ENCODE data around the gene NUFIP2.
"Not testable (repeated sequence)": the region's sequence is repeated elsewhere in the genome, so short reads cannot be mapped to it uniquely, and the experiment has no call there.

NUFIP2 gene

GRCh38 chr17:29238133-29238850 is 55.7 kb downstream of the NUFIP2 start:
- Mint-ChIP-seq H3K9me3 (ENCODE audit: low read depth) (no peaks in the 10 kb centered on the region), H3K27me3 (no peaks in the 10 kb centered on the region), H3K36me3 (peaks cover 2% of the 10 kb centered on the region), H3K4me1 (ENCODE audit: low read depth) (peaks cover 8% of the 10 kb centered on the region), H3K4me3 (no peak overlapping the region), H3K27ac (no peak overlapping the region)

- Mint-ChIP-seq H3K36me3 (peaks cover 2% of the 10 kb centered on the region), H3K27me3 (no peaks in the 10 kb centered on the region), H3K4me1 (ENCODE audit: low read depth) (peaks cover 8% of the 10 kb centered on the region), H3K9me3 (ENCODE audit: low read depth) (no peaks in the 10 kb centered on the region), H3K27ac (no peak overlapping the region), H3K4me3 (no peak overlapping the region)
Measured at GRCh38 chr17:29237476-29238132, 56.3 kb downstream of the NUFIP2 start.

GRCh38 chr17:29235904-29236303 is 58.0 kb downstream of the NUFIP2 start:
- Mint-ChIP-seq H3K9me3 (ENCODE audit: low read depth) (no peaks in the 10 kb centered on the region), H3K36me3 (peaks cover 2% of the 10 kb centered on the region), H3K27ac (no peak overlapping the region), H3K4me1 (ENCODE audit: low read depth) (peaks cover 6% of the 10 kb centered on the region), H3K4me3 (no peak overlapping the region), H3K27me3 (no peaks in the 10 kb centered on the region)

GRCh38 chr17:29234972-29235371 is 59.0 kb downstream of the NUFIP2 start:
- H3K4me1 Mint-ChIP-seq (ENCODE audit: low read depth); H3K4me3 Mint-ChIP-seq; H3K27me3 Mint-ChIP-seq; H3K9me3 Mint-ChIP-seq (ENCODE audit: low read depth); H3K27ac Mint-ChIP-seq; H3K36me3 Mint-ChIP-seq: not testable (repeated sequence)

- Mint-ChIP-seq H3K27ac (no peak overlapping the region), H3K4me1 (ENCODE audit: low read depth) (no peaks in the 10 kb centered on the region), H3K9me3 (ENCODE audit: low read depth) (no peaks in the 10 kb centered on the region), H3K36me3 (peaks cover 2% of the 10 kb centered on the region), H3K27me3 (no peaks in the 10 kb centered on the region), H3K4me3 (no peak overlapping the region)
Measured at GRCh38 chr17:29233301-29233700, 60.6 kb downstream of the NUFIP2 start.

GRCh38 chr17:29225396-29225795 is 68.6 kb downstream of the NUFIP2 start:
- Mint-ChIP-seq H3K27me3 (no peaks in the 10 kb centered on the region), H3K4me3 (no peak overlapping the region), H3K9me3 (ENCODE audit: low read depth) (no peaks in the 10 kb centered on the region), H3K36me3 (no peaks in the 10 kb centered on the region), H3K4me1 (ENCODE audit: low read depth) (no peaks in the 10 kb centered on the region), H3K27ac (no peak overlapping the region)

- H3K27me3 Mint-ChIP-seq; H3K36me3 Mint-ChIP-seq; H3K27ac Mint-ChIP-seq; H3K9me3 Mint-ChIP-seq (ENCODE audit: low read depth); H3K4me3 Mint-ChIP-seq; H3K4me1 Mint-ChIP-seq (ENCODE audit: low read depth): not testable (repeated sequence)
Measured at GRCh38 chr17:29221338-29221737, 72.6 kb downstream of the NUFIP2 start.

GRCh38 chr17:29219378-29220047 is 74.4 kb downstream of the NUFIP2 start:
- no peaks in the 10 kb centered on the region for H3K27me3 Mint-ChIP-seq
- H3K4me3 Mint-ChIP-seq, result no peak overlapping the region
- peaks cover 4% of the 10 kb centered on the region for H3K4me1 Mint-ChIP-seq (ENCODE audit: low read depth)
- no peak overlapping the region for H3K27ac Mint-ChIP-seq
- H3K9me3 Mint-ChIP-seq (ENCODE audit: low read depth), result no peaks in the 10 kb centered on the region
- H3K36me3 Mint-ChIP-seq, result no peaks in the 10 kb centered on the region

GRCh38 chr17:29216856-29217255 is 77.1 kb downstream of the NUFIP2 start:
- no peak overlapping the region for H3K4me3 Mint-ChIP-seq
- H3K9me3 Mint-ChIP-seq (ENCODE audit: low read depth), result no peaks in the 10 kb centered on the region
- H3K36me3 Mint-ChIP-seq, result no peaks in the 10 kb centered on the region
- H3K27ac Mint-ChIP-seq, result no peak overlapping the region
- H3K27me3 Mint-ChIP-seq, result no peaks in the 10 kb centered on the region
- H3K4me1 Mint-ChIP-seq (ENCODE audit: low read depth), result peaks cover 4% of the 10 kb centered on the region

- Mint-ChIP-seq H3K27ac (no peak overlapping the region), H3K4me1 (ENCODE audit: low read depth) (peaks cover 4% of the 10 kb centered on the region), H3K36me3 (no peaks in the 10 kb centered on the region), H3K4me3 (no peak overlapping the region), H3K9me3 (ENCODE audit: low read depth) (no peaks in the 10 kb centered on the region), H3K27me3 (no peaks in the 10 kb centered on the region)
Measured at GRCh38 chr17:29216181-29216580, 77.8 kb downstream of the NUFIP2 start.

GRCh38 chr17:29215717-29216116 is 78.2 kb downstream of the NUFIP2 start:
- Mint-ChIP-seq H3K36me3 (no peaks in the 10 kb centered on the region), H3K27ac (no peak overlapping the region), H3K27me3 (no peaks in the 10 kb centered on the region), H3K9me3 (ENCODE audit: low read depth) (no peaks in the 10 kb centered on the region), H3K4me3 (no peak overlapping the region), H3K4me1 (ENCODE audit: low read depth) (peaks cover 4% of the 10 kb centered on the region)

- Mint-ChIP-seq H3K27me3 (no peaks in the 10 kb centered on the region), H3K9me3 (ENCODE audit: low read depth) (no peaks in the 10 kb centered on the region), H3K36me3 (no peaks in the 10 kb centered on the region), H3K27ac (no peak overlapping the region), H3K4me1 (ENCODE audit: low read depth) (peaks cover 4% of the 10 kb centered on the region), H3K4me3 (no peak overlapping the region)
Measured at GRCh38 chr17:29215174-29215573, 78.8 kb downstream of the NUFIP2 start.

- Mint-ChIP-seq H3K27me3 (no peaks in the 10 kb centered on the region), H3K27ac (no peak overlapping the region), H3K9me3 (ENCODE audit: low read depth) (no peaks in the 10 kb centered on the region), H3K4me1 (ENCODE audit: low read depth) (peaks cover 1% of the 10 kb centered on the region), H3K36me3 (no peaks in the 10 kb centered on the region), H3K4me3 (no peak overlapping the region)
Measured at GRCh38 chr17:29214215-29215146, 79.5 kb downstream of the NUFIP2 start.

- Mint-ChIP-seq H3K4me3 (no peak overlapping the region), H3K36me3 (no peaks in the 10 kb centered on the region), H3K4me1 (ENCODE audit: low read depth) (no peaks in the 10 kb centered on the region), H3K27me3 (no peaks in the 10 kb centered on the region), H3K9me3 (ENCODE audit: low read depth) (no peaks in the 10 kb centered on the region), H3K27ac (no peak overlapping the region)
Measured at GRCh38 chr17:29212681-29213121, 81.2 kb downstream of the NUFIP2 start.
